ENCODE measurements around the gene CDH8. TPM values are rescaled to one million over a fixed set of nuclear protein-coding genes. Genes with fewer than 3 reads are reported as not detected.

The CDH8 gene
- total and polyA plus RNA-seq, 2 donors (not counting 3 experiments of a cell fraction or from before 2014, with no cell fraction given): not detected

DNA sequence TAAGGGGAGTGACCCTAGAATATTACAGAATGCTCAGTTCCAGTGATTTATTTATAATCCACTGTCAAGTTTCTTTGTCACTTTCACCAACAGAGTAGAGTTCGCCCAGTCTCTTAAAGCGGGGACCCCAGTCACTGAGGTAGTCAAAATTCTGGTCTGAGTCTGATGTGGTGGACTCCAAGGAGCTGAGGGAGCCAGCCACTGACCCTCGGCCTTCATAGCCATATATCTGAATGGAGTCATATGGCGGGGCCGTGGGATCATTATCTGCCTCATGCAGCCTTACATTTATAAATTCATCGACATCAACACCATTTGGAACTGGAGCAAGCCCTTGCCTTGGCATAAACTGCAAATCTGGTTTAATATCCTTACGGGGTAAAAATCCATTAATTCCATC is 382.7 kb downstream of the CDH8 start:
- no peaks in the 10 kb centered on the region for H3K4me1 ChIP-seq (ENCODE audit: control insufficient read depth, extremely low read depth, insufficient read depth, low read length)
- H3K9me1 ChIP-seq (replicated peaks; ENCODE audit: control insufficient read depth, extremely low read depth, insufficient read depth, low read length): no peaks in the 10 kb centered on the region
- no peaks in the 10 kb centered on the region for H4K20me1 ChIP-seq (replicated peaks; ENCODE audit: control insufficient read depth, extremely low read depth, insufficient read depth, low read length)
- H3K27ac ChIP-seq (ENCODE audit: insufficient read depth, low read depth, low read length): no peak overlapping the region
- ChIA-PET POLR2A (no interaction called here), CTCF (no interaction called here)
- DNase-seq (ENCODE audit: low read depth, low spot score) (no peak), FAIRE-seq (no peak)
- no peaks in the 10 kb centered on the region for H3K27me3 ChIP-seq (ENCODE audit: control insufficient read depth in 2 of 2, insufficient read depth in 2 of 2, low read length in 2 of 2)
- dilution Hi-C loops (cut with MboI; ENCODE audit: extremely low pct_ligation_motif_present, low sequenced_read_pairs): no loop called here
- TF ChIP-seq JUN (IDR thresholded peaks at IDR 0.05; ENCODE audit: borderline replicate concordance, insufficient read depth, insufficient read length, low read depth) (no peak), POLR2A (IDR thresholded peaks at IDR 0.05; ENCODE audit: low read depth, low read length) (no peak), GATA2 (IDR thresholded peaks at IDR 0.05; ENCODE audit: insufficient read depth, insufficient read length, low read depth, low read length) (no peak), POLR2AphosphoS5 (IDR thresholded peaks at IDR 0.05; ENCODE audit: insufficient read depth, low read depth, low read length) (no peak), FOS (IDR thresholded peaks at IDR 0.05; ENCODE audit: borderline replicate concordance, insufficient read depth, low read length) (no peak), MYC (IDR thresholded peaks at IDR 0.05; ENCODE audit: low read depth, low read length) (no peak), EZH2 (IDR thresholded peaks at IDR 0.05; ENCODE audit: borderline replicate concordance, low read depth, low read length, severe bottlenecking) (no peak)
- TF ChIP-seq, protein P1, sequence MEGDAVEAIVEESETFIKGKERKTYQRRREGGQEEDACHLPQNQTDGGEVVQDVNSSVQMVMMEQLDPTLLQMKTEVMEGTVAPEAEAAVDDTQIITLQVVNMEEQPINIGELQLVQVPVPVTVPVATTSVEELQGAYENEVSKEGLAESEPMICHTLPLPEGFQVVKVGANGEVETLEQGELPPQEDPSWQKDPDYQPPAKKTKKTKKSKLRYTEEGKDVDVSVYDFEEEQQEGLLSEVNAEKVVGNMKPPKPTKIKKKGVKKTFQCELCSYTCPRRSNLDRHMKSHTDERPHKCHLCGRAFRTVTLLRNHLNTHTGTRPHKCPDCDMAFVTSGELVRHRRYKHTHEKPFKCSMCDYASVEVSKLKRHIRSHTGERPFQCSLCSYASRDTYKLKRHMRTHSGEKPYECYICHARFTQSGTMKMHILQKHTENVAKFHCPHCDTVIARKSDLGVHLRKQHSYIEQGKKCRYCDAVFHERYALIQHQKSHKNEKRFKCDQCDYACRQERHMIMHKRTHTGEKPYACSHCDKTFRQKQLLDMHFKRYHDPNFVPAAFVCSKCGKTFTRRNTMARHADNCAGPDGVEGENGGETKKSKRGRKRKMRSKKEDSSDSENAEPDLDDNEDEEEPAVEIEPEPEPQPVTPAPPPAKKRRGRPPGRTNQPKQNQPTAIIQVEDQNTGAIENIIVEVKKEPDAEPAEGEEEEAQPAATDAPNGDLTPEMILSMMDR (IDR thresholded peaks at IDR 0.05; ENCODE audit: extremely low read depth in 1 of 2, insufficient read depth in 1 of 2, low read depth in 1 of 2, low read length in 2 of 2): no peak
- TF ChIP-seq, protein P2, sequence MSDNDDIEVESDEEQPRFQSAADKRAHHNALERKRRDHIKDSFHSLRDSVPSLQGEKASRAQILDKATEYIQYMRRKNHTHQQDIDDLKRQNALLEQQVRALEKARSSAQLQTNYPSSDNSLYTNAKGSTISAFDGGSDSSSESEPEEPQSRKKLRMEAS (IDR thresholded peaks at IDR 0.05; ENCODE audit: insufficient read depth, insufficient read length): no peak
- H3K4me2 ChIP-seq (ENCODE audit: insufficient read depth, low read length): no peak overlapping the region
- H3K79me2 ChIP-seq (ENCODE audit: control insufficient read depth, insufficient read depth, low read length): no peaks in the 10 kb centered on the region
- H3K9ac ChIP-seq (replicated peaks; ENCODE audit: extremely low read depth, insufficient read depth, low read length): no peak overlapping the region
- intact Hi-C loops (cut with micrococcal nuclease): no loop called here
- no peaks in the 10 kb centered on the region for H3K36me3 ChIP-seq (ENCODE audit: control insufficient read depth in 2 of 2, extremely low read depth in 1 of 2, insufficient read depth in 2 of 2, low read length in 2 of 2)
- no peak overlapping the region for H2AFZ ChIP-seq (ENCODE audit: low read depth, low read length)
- no peak overlapping the region for H3K4me3 ChIP-seq (replicated peaks in 1 of 3; ENCODE audit: insufficient read depth in 1 of 3, low read depth in 1 of 3, low read length in 3 of 3)
- BruUV-seq (replicated peaks): no TSS peak
- H3K9me3 ChIP-seq (replicated peaks; ENCODE audit: control insufficient read depth, insufficient read depth, low read length): peaks cover 6% of the 10 kb centered on the region
